Skeletal muscle satellite cell (primary cell): ENCODE results near the gene ARHGAP15.

ENCODE experiments used
- H3K27me3 ChIP-seq: 2 replicates; pipeline ENCODE4 v1.7.0; 2013; ENCODE audit warnings: low read length; ENCODE audit not compliant: control insufficient read depth, insufficient read depth
- H3K36me3 ChIP-seq: 2 replicates; pipeline ENCODE4 v1.7.0; 2013; ENCODE audit warnings: mild to moderate bottlenecking, control low read depth, low read length; ENCODE audit not compliant: insufficient read depth
- H3K4me1 ChIP-seq: 2 replicates; pipeline ENCODE4 v1.7.0; 2013; ENCODE audit warnings: low read length; ENCODE audit not compliant: control insufficient read depth, insufficient read depth
- H3K4me2 ChIP-seq: 2 replicates; pipeline ENCODE4 v1.7.0; 2013; ENCODE audit warnings: mild to moderate bottlenecking, low read length
- H3K4me3 ChIP-seq: 2 replicates; pipeline ENCODE4 v1.7.0; 2013; ENCODE audit warnings: low read length
- H3K9ac ChIP-seq: 2 replicates; pipeline ENCODE4 v1.7.0; 2013; ENCODE audit warnings: mild to moderate bottlenecking, low read depth, low read length, moderate library complexity
- H3K9me3 ChIP-seq: replicated peaks from 2 replicates; pipeline ENCODE4 v1.7.0; 2013; ENCODE audit warnings: mild to moderate bottlenecking, control low read depth, low read length

Gene ARHGAP15

DNA sequence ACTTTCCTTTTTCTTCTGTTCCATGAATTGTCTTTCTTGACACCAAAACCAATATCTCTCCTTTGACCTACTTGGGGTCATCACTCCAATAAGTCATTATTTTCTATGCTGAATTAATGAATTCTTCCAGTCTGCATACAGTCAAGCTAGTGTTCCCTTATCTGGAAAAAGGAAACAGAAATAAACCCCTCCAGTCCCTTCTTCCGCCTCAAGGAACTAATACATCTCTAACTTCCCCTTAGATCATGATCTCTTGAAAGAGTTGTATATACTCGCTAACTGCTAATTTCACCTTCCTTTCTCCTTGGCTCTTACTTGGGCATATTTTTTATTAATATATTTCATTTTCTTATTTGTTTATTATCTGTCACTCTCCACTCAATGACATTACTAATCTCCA, 7.3 kb upstream of the ARHGAP15 start:
- Histone ChIP-seq H3K4me1 (no peaks in the 10 kb centered on the region), H3K9ac (no peak overlapping the region), H3K27me3 (peaks cover 14% of the 10 kb centered on the region), H3K4me3 (no peak overlapping the region), H3K36me3 (no peaks in the 10 kb centered on the region), H3K4me2 (no peak overlapping the region), H3K9me3 (no peaks in the 10 kb centered on the region)

DNA sequence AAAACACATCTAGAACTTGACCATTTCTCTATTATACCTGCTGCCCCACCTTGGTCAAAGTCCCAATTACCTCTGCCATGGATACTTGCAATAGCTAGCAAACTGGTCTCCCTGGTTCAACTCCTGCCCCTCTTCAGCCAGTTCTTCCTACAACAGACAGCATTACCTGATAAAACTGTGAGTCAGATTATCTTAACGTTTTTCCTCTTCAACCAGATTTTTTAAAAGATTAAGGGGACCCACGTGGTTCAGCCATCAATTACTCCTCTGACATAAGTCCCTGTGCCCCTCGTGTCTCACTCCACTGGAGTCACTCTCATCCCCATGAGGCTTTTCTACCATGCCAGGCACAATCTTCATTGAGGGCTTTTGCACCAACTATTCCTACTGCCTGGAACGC, 5.3 kb upstream of the ARHGAP15 start:
- H3K4me1 ChIP-seq: no peaks in the 10 kb centered on the region
- H3K4me3 ChIP-seq: no peak overlapping the region
- no peaks in the 10 kb centered on the region for H3K9me3 ChIP-seq
- no peak overlapping the region for H3K9ac ChIP-seq
- H3K36me3 ChIP-seq: no peaks in the 10 kb centered on the region
- peaks cover 14% of the 10 kb centered on the region for H3K27me3 ChIP-seq
- H3K4me2 ChIP-seq: no peak overlapping the region

DNA sequence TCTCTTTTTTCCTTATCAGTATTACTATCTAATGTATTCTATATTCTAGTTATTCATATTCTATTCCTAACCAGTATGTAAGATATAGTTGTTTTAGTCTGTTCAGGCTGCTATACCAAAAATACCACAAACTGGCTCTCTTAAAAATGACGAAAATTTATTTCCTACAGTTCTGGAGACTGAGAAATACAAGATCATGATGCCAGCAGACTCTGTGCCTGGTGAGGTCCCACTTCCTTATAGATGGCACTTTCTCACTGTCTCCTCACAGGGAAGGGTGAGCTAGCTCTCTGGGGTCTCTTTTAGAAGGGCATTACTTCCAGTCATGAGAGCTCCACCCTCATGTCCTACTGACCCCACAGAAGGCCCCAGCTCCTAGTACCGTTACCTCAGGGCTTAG, 4.8 kb upstream of the ARHGAP15 start:
- H3K9ac ChIP-seq: no peak overlapping the region
- H3K4me1 ChIP-seq: no peaks in the 10 kb centered on the region
- no peaks in the 10 kb centered on the region for H3K36me3 ChIP-seq
- H3K9me3 ChIP-seq: no peaks in the 10 kb centered on the region
- H3K4me3 ChIP-seq: no peak overlapping the region
- no peak overlapping the region for H3K4me2 ChIP-seq
- H3K27me3 ChIP-seq: peaks cover 14% of the 10 kb centered on the region

DNA sequence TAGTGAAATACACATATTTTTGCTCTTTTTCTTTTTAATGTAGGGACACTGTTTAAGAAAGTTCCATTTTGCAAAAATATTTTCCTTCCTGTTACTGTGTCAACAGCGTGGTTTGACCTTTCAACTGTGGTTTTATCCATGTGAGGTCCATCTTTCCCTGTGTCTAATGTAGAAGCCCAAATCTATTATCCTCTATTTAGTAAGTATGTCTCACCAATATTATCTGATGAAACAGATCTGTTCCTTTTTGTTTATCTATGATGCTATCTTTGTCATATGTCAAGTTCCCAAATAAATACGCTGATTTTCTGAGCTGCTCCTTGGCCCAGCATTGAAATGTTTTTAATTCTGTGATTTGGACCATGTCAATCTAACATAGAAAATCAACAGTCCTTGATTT, 3.5 kb upstream of the ARHGAP15 start:
- no peak overlapping the region for H3K4me2 ChIP-seq
- H3K4me3 ChIP-seq: no peak overlapping the region
- peaks cover 14% of the 10 kb centered on the region for H3K27me3 ChIP-seq
- H3K4me1 ChIP-seq: no peaks in the 10 kb centered on the region
- H3K9me3 ChIP-seq: no peaks in the 10 kb centered on the region
- H3K9ac ChIP-seq: no peak overlapping the region
- no peaks in the 10 kb centered on the region for H3K36me3 ChIP-seq

DNA sequence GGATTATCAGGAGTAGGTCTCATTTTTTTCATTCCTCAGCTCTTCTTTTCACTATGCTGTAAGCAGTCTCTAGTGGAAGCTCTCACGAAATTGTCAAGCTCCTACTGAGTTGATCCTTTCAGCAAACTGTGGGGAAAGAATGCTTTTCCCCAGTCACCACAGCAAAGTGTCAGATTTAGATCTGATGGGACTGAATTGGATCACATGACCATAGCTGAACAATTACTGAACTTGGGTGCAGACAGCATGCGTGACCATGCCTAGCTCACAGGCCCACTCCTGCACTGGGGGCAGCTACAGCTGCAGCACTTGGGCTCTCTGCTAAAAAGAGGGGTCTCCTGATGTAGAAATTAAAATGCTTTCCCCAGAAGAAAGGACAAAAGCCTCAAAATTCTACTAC, 3.1 kb downstream of the ARHGAP15 start:
- Histone ChIP-seq H3K9me3 (no peaks in the 10 kb centered on the region), H3K36me3 (no peaks in the 10 kb centered on the region), H3K4me1 (no peaks in the 10 kb centered on the region), H3K4me3 (no peak overlapping the region), H3K9ac (no peak overlapping the region), H3K4me2 (no peak overlapping the region), H3K27me3 (no peaks in the 10 kb centered on the region)

DNA sequence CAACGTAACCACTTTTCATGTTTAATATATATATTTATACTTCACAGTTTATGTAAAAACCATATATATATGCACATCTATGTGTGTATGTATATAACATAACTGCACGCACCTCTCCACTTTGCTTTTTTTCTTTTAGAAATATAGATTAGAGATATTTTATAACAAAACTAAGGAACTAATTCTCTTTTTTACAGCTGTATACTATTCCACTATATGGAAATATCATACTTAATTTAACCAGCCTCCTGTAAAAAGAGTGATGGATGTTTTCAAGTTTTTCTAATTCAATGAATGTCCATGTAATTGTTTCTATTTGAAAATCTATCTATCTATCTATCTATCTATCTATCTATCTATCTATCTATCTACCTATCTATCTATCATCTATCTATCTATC, 4.6 kb downstream of the ARHGAP15 start:
- Histone ChIP-seq H3K27me3 (no peaks in the 10 kb centered on the region), H3K4me3 (no peak overlapping the region), H3K4me2 (no peak overlapping the region)

DNA sequence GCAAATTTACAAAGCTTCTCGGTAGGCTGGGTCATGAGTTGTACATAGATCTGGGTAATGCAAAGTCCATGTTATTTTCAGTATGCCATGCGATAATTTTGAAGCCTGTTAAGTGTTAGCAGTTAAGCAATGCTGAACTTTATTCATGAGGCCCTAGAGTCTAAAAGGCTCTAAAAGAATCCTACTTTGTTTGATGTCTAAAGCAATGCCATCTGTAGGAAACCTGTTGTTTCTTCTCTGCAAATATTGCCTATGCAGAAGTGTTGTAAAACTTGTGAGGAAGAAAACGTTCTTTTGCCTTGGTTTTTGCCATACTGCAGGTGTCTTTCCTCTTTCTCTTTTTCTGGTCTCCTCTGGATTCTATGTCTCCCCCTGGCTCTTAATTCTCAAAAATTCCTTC, 9.1 kb downstream of the ARHGAP15 start:
- Histone ChIP-seq H3K9me3 (no peaks in the 10 kb centered on the region), H3K4me3 (no peak overlapping the region)

More for the DNA sequence above, 4.6 kb downstream of the ARHGAP15 start:
- H3K9me3 ChIP-seq: no peaks in the 10 kb centered on the region
- no peak overlapping the region for H3K9ac ChIP-seq
- no peaks in the 10 kb centered on the region for H3K36me3 ChIP-seq
- no peaks in the 10 kb centered on the region for H3K4me1 ChIP-seq

DNA sequence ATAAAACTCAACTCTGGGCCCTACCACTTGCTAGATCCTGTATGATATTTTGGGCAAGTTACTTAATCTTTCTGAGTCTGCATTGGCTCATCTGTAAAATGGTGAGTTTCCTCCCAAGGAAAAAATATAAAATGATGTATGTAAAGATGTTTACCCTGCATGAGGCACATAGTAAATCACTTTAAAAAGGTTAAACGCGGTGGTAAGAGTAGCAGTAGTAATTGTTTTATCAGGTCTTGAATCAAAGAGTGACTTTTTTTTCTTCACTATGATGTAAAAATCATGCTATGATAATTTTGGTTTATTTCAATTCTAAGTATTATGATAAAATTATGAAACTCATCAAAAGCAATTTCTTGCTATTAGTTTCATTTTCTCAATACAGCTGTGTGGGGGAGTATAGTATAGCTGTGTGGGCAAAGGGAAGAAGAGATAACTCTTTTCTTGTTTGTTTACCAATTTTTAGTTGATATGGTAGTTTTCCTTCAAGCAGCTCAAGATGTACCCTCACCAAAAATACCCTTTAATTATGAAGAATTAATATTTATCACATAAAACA, 10.7 kb downstream of the ARHGAP15 start:
- Histone ChIP-seq H3K9me3 (no peaks in the 10 kb centered on the region), H3K27me3 (peaks cover 6% of the 10 kb centered on the region), H3K4me2 (no peak overlapping the region), H3K4me3 (no peak overlapping the region), H3K36me3 (no peaks in the 10 kb centered on the region), H3K9ac (no peak overlapping the region), H3K4me1 (no peaks in the 10 kb centered on the region)

More for the DNA sequence above, 9.1 kb downstream of the ARHGAP15 start:
- Histone ChIP-seq H3K4me2 (no peak overlapping the region), H3K27me3 (peaks cover 6% of the 10 kb centered on the region), H3K9ac (no peak overlapping the region), H3K4me1 (no peaks in the 10 kb centered on the region), H3K36me3 (no peaks in the 10 kb centered on the region)

DNA sequence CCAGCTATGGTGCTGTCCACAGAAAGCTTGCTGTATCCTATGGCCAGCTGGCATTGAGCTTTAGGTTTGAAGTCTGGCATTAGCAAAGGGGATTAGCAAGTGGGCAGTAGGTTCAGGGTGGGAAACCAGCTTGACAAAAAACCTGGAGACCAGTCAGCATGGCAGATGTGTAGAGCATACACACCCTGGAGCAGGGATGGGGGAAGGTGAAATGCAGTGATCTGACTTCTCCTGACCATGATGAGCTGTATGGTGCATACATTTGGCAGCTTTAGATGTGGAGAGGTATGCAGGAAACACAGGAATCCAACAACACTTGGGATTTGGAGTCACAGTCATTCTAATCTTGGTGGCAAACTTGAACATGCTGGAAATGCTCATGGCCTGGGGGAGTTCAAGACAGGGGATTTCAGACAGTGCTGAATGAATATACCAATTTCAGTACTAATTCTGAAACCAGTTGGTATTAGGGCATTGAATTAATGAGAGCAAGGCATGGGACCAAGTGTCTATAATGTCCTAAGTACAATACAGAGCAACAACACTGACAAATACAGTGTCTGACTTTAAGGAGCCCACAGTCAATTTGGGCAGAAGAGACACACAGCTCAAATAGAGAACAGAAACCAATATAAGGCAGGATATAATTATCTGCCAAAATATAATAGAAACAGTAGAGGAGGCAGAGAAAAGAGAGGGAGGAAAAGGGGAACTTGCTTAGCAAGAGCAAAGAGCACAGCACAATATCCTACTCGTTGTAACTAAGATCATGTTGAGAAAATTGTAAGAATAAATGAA, 11.8 kb downstream of the ARHGAP15 start:
- Histone ChIP-seq H3K9ac (no peak overlapping the region), H3K9me3 (no peaks in the 10 kb centered on the region), H3K4me1 (no peaks in the 10 kb centered on the region), H3K36me3 (no peaks in the 10 kb centered on the region), H3K4me2 (no peak overlapping the region), H3K27me3 (peaks cover 6% of the 10 kb centered on the region), H3K4me3 (no peak overlapping the region)

DNA sequence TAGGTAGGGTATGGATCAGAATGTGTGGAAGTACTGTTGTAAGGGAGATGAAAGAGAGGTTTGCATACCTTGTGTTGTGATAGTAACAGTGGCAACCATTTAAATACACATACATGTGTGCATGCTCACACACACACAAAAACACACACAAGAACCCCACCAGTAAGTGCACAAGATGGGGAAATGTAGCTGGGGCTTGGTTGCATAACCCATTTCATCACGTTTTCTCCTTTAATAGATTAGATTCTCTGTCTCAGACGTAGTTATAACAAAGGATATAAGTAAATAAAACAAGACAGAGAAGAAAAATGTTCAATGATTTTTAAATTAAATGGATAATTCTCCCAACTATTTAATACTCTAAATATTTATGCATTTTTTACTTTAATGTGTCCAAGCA, 13.4 kb downstream of the ARHGAP15 start:
- peaks cover 6% of the 10 kb centered on the region for H3K27me3 ChIP-seq
- H3K9me3 ChIP-seq: no peaks in the 10 kb centered on the region
- no peaks in the 10 kb centered on the region for H3K4me1 ChIP-seq
- H3K36me3 ChIP-seq: no peaks in the 10 kb centered on the region
- no peak overlapping the region for H3K9ac ChIP-seq
- H3K4me2 ChIP-seq: no peak overlapping the region
- H3K4me3 ChIP-seq: no peak overlapping the region

DNA sequence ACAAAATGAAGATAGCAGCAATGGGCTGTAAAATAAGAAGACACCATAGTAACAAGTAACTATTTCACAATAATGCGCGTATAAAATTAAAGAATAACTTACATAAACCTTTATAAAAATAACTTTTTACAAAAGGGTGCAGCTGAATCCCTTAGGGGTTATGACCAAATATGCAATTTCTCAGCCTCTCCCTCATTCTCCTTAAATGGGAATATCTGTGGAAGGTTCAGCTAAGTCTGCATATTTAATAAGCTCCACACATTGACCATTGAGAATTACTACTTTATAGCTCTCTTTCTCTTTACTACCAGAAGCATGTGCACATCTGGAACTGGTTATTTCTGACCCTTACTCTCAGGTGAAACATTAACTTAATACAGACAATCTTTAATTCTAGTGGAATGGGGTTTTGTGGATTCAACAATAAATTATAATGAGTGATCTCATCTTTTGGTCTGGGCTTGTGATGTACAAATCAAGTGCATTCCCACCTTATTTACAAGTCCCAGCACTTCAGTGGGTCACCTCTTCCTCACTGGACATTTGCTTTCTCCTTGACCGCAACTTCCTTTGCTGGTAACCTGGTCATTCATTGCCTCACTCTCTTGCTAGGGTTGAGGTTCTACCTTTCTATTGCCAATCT, 15.7 kb downstream of the ARHGAP15 start:
- H3K36me3 ChIP-seq: no peaks in the 10 kb centered on the region
- H3K4me1 ChIP-seq: no peaks in the 10 kb centered on the region
- no peak overlapping the region for H3K4me2 ChIP-seq
- H3K27me3 ChIP-seq: peaks cover 6% of the 10 kb centered on the region
- H3K4me3 ChIP-seq: no peak overlapping the region
- no peaks in the 10 kb centered on the region for H3K9me3 ChIP-seq
- no peak overlapping the region for H3K9ac ChIP-seq
